Myocyte (in vitro differentiated cells): Measurements from ENCODE around the gene DBX2. TPM values are rescaled to one million over a fixed set of nuclear protein-coding genes. Genes with fewer than 3 reads are reported as not detected.
"Not testable (repeated sequence)": the region's sequence is repeated elsewhere in the genome, so short reads cannot be mapped to it uniquely, and the experiment has no call there.

ENCODE experiments used
- DNase-seq: peaks from one replicate; pipeline ENCODE4 v3.0.0-alpha.2; 2012; ENCODE audit warnings: low read depth
- polyA plus RNA-seq: library from polyadenylated mRNA; unstranded; fragments of >200 nt; gene quantifications from one replicate; pipeline ENCODE4 v1.2.1, GENCODE V29; 2012; ENCODE audit warnings: missing spikeins
- total RNA-seq: library from RNA; depleted of rRNA; stranded (reverse); fragments of >200 nt; gene quantifications from 2 replicates; pipeline ENCODE4 v1.2.3, GENCODE V29; 2014

The DBX2 gene
- total RNA-seq, result not detected in 2 replicates
- polyA plus RNA-seq, result not detected

GRCh38 chr12:45050751-45051571 is at the start of gene DBX2:
Gene DBX2, minus strand, starts transcription at chr12:45051099. Its CDS starts 172 bp downstream, at chr12:45050927.
- DNase-seq, result no peak

- peak; percentile 1 for DNase-seq
Measured at GRCh38 chr12:45098766-45099165, 47.9 kb upstream of the DBX2 start.

- DNase-seq, result not testable (repeated sequence)
Measured at GRCh38 chr12:45095417-45095816, 44.5 kb upstream of the DBX2 start.

- no peak for DNase-seq
Measured at GRCh38 chr12:45093051-45093450, 42.2 kb upstream of the DBX2 start.

GRCh38 chr12:45089411-45090075 is 38.6 kb upstream of the DBX2 start:
- DNase-seq, result no peak

- DNase-seq, result no peak
Measured at GRCh38 chr12:45088608-45089007, 37.7 kb upstream of the DBX2 start.

- DNase-seq, result not testable (repeated sequence)
Measured at GRCh38 chr12:45084248-45084647, 33.3 kb upstream of the DBX2 start.

GRCh38 chr12:45077251-45077650 is 26.4 kb upstream of the DBX2 start:
- DNase-seq, result no peak

- DNase-seq, result no peak
Measured at GRCh38 chr12:45076417-45077026, 25.6 kb upstream of the DBX2 start.

- no peak for DNase-seq
Measured at GRCh38 chr12:45075587-45076282, 24.8 kb upstream of the DBX2 start.

- DNase-seq, result no peak
Measured at GRCh38 chr12:45065125-45065626, 14.3 kb upstream of the DBX2 start.

GRCh38 chr12:45060976-45061375 is 10.1 kb upstream of the DBX2 start:
- no peak for DNase-seq

GRCh38 chr12:45051572-45052125 is 750 bp upstream of the DBX2 start:
- peak; percentile 8 for DNase-seq

- DNase-seq, result peak; percentile 3
Measured at GRCh38 chr12:45049912-45050750, 768 bp downstream of the DBX2 start.

GRCh38 chr12:45042599-45042998 is 8.3 kb downstream of the DBX2 start:
- no peak for DNase-seq

- no peak for DNase-seq
Measured at GRCh38 chr12:45040977-45041376, 9.9 kb downstream of the DBX2 start.

- no peak for DNase-seq
Measured at GRCh38 chr12:45039757-45040156, 11.1 kb downstream of the DBX2 start.

GRCh38 chr12:45034861-45035265 is 16.0 kb downstream of the DBX2 start:
- peak; percentile 11 for DNase-seq

- DNase-seq, result no peak
Measured at GRCh38 chr12:45017916-45018315, 33.0 kb downstream of the DBX2 start.

GRCh38 chr12:45014396-45014795 is 36.5 kb downstream of the DBX2 start:
- no peak for DNase-seq
